Measurements from ENCODE around the gene MAML3.

MAML3 gene

GRCh38 chr4:140115140-140115539 lies 38.8 kb downstream of the MAML3 start:
- DNase-seq (ENCODE audit: low read depth) = no peak
- H3K4me3 ChIP-seq (replicated peaks; ENCODE audit: low read depth, low read length) = no peak overlapping the region
- TF ChIP-seq CTCF (IDR thresholded peaks at IDR 0.05; ENCODE audit: low read length, missing control alignments) = no peak

- no peak for TF ChIP-seq CTCF (IDR thresholded peaks at IDR 0.05; ENCODE audit: low read length, missing control alignments)
- DNase-seq (ENCODE audit: low read depth) = no peak
- H3K4me3 ChIP-seq (replicated peaks; ENCODE audit: low read depth, low read length) = no peak overlapping the region
Observed at GRCh38 chr4:140113653-140114052, 40.3 kb downstream of the MAML3 start.

GRCh38 chr4:140112576-140112975 lies 41.4 kb downstream of the MAML3 start:
- H3K4me3 ChIP-seq (replicated peaks; ENCODE audit: low read depth, low read length) = no peak overlapping the region
- DNase-seq (ENCODE audit: low read depth) = no peak
- no peak for TF ChIP-seq CTCF (IDR thresholded peaks at IDR 0.05; ENCODE audit: low read length, missing control alignments)

GRCh38 chr4:140111256-140111655 lies 42.7 kb downstream of the MAML3 start:
- DNase-seq (ENCODE audit: low read depth) = no peak
- TF ChIP-seq CTCF (IDR thresholded peaks at IDR 0.05; ENCODE audit: low read length, missing control alignments) = no peak
- no peak overlapping the region for H3K4me3 ChIP-seq (replicated peaks; ENCODE audit: low read depth, low read length)

GRCh38 chr4:140110542-140111215 lies 43.3 kb downstream of the MAML3 start:
- H3K4me3 ChIP-seq (replicated peaks; ENCODE audit: low read depth, low read length) = no peak overlapping the region
- no peak for DNase-seq (ENCODE audit: low read depth)
- no peak for TF ChIP-seq CTCF (IDR thresholded peaks at IDR 0.05; ENCODE audit: low read length, missing control alignments)

GRCh38 chr4:140109737-140110136 lies 44.2 kb downstream of the MAML3 start:
- no peak overlapping the region for H3K4me3 ChIP-seq (replicated peaks; ENCODE audit: low read depth, low read length)
- no peak for TF ChIP-seq CTCF (IDR thresholded peaks at IDR 0.05; ENCODE audit: low read length, missing control alignments)
- DNase-seq (ENCODE audit: low read depth) = no peak

- DNase-seq (ENCODE audit: low read depth) = no peak
- no peak overlapping the region for H3K4me3 ChIP-seq (replicated peaks; ENCODE audit: low read depth, low read length)
- no peak for TF ChIP-seq CTCF (IDR thresholded peaks at IDR 0.05; ENCODE audit: low read length, missing control alignments)
Observed at GRCh38 chr4:140109292-140109691, 44.7 kb downstream of the MAML3 start.
